ENCODE measurements around the gene CTTNBP2NL.
"Not testable (repeated sequence)": the region's sequence is repeated elsewhere in the genome, so short reads cannot be mapped to it uniquely, and the experiment has no call there.

CTTNBP2NL gene

GRCh38 chr1:112465122-112465521, 69.1 kb downstream of the CTTNBP2NL start:
- no peak for DNase-seq

GRCh38 chr1:112466078-112466660, 70.2 kb downstream of the CTTNBP2NL start:
- peak; percentile 89 to 91 for DNase-seq

GRCh38 chr1:112470324-112470723, 74.3 kb downstream of the CTTNBP2NL start:
- DNase-seq = not testable (repeated sequence)

GRCh38 chr1:112470966-112471365, 75.0 kb downstream of the CTTNBP2NL start:
- no peak for DNase-seq

GRCh38 chr1:112472142-112472541, 76.1 kb downstream of the CTTNBP2NL start:
- DNase-seq = no peak

GRCh38 chr1:112477550-112477949, 81.5 kb downstream of the CTTNBP2NL start:
- DNase-seq = no peak

- no peak for DNase-seq
Measured at GRCh38 chr1:112478314-112478713, 82.3 kb downstream of the CTTNBP2NL start.

GRCh38 chr1:112486063-112486462, 90.0 kb downstream of the CTTNBP2NL start:
- not testable (repeated sequence) for DNase-seq

- DNase-seq = not testable (repeated sequence)
Measured at GRCh38 chr1:112487686-112488085, 91.7 kb downstream of the CTTNBP2NL start.

GRCh38 chr1:112488141-112488540, 92.1 kb downstream of the CTTNBP2NL start:
- no peak for DNase-seq

GRCh38 chr1:112492076-112492475, 96.1 kb downstream of the CTTNBP2NL start:
- no peak for DNase-seq

- DNase-seq = no peak
Measured at GRCh38 chr1:112493351-112493750, 97.3 kb downstream of the CTTNBP2NL start.

- no peak for DNase-seq
Measured at GRCh38 chr1:112496290-112496689, 100.3 kb downstream of the CTTNBP2NL start.

- peak; percentile 16 to 33 for DNase-seq
Measured at GRCh38 chr1:112501810-112502641, 106.0 kb downstream of the CTTNBP2NL start.

GRCh38 chr1:112502826-112503225, 106.8 kb downstream of the CTTNBP2NL start:
- DNase-seq = no peak

GRCh38 chr1:112504001-112504660, 108.1 kb downstream of the CTTNBP2NL start:
- DNase-seq = no peak

- no peak for DNase-seq
Measured at GRCh38 chr1:112504661-112505399, 108.8 kb downstream of the CTTNBP2NL start.

- no peak for DNase-seq
Measured at GRCh38 chr1:112505400-112505785, 109.4 kb downstream of the CTTNBP2NL start.

GRCh38 chr1:112505878-112506277, 109.9 kb downstream of the CTTNBP2NL start:
- no peak for DNase-seq

- no peak for DNase-seq
Measured at GRCh38 chr1:112506306-112506705, 110.3 kb downstream of the CTTNBP2NL start.

GRCh38 chr1:112506731-112507130, 110.7 kb downstream of the CTTNBP2NL start:
- DNase-seq = no peak

- DNase-seq = no peak
Measured at GRCh38 chr1:112507336-112507735, 111.3 kb downstream of the CTTNBP2NL start.

- no peak for DNase-seq
Measured at GRCh38 chr1:112507921-112508277, 111.9 kb downstream of the CTTNBP2NL start.

All from Kasumi-1 (cell line).